Skin of body (tissue), 2 donors: Measurements from ENCODE around the gene IL16. TPM values are rescaled to one million over a fixed set of nuclear protein-coding genes. Genes with fewer than 3 reads are reported as not detected.

Source experiments
- DNase-seq: peaks from one replicate; lab custom pipeline; 2025; lab: John Stamatoyannopoulos, UW
- total RNA-seq: library from RNA; depleted of rRNA; stranded (reverse); fragments of >200 nt; gene quantifications from one replicate; pipeline ENCODE4 v1.2.3, GENCODE V29; 2014

IL16 gene
- total RNA-seq, 1 donor from 2014 or later: 8.9 TPM

DNA sequence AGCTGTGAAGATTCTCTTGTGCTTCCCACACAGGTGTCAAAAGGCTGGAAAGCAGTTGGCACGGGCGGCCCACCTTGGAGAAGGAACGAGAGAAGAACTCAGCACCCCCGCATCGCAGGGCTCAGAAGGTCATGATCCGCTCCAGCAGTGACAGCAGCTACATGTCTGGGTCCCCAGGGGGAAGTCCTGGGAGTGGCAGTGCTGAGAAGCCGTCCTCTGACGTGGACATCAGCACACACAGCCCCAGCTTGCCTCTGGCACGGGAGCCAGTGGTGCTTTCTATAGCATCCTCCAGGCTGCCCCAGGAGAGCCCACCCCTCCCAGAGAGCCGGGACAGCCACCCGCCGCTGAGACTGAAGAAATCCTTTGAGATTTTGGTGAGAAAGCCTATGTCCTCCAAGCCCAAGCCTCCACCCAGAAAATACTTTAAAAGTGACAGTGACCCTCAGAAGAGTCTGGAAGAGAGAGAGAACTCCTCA is 95.9 kb downstream of the IL16 start:
- no peak for DNase-seq

GRCh38 chr15:81293728-81294515 is 97.2 kb downstream of the IL16 start:
- no peak for DNase-seq

DNA sequence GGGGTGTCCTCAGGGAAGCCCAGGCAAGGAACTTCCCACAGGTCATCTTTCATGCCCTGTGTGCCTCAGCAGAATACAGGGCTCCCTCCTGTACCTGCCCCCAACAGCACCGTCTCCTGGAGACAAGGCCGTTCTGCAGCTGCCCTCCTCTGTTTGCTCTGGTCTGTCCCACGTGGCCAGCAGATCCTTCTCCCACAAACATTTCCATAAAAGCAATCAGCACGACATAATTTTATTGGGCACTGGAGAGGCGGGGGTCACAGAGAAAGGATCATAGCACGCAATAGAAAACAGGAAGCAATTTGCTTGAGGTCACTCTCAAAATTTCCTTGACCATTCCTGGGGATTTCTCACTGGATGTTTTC is 97.8 kb downstream of the IL16 start:
- no peak for DNase-seq

- DNase-seq: no peak
Measured at GRCh38 chr15:81295486-81296121, 98.9 kb downstream of the IL16 start.

DNA sequence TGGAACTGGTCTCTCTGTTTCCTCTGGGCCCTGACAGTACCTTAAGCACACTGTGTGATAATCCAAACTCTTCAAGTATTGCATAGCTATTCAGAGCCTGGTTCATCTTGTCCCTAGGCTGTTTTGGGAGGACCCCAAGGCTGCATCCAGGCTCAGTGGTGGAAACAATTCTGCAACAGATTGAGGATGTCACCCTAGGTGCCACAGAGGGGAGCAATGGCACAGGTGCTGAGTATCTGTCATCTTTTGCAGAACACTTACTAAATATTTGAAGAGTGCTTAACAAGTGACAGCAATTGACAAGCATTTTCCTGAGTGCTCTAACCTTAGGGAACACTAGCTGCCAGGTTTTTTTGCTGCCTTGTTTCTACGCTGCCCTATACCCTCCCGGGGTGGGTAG is 99.5 kb downstream of the IL16 start:
- no peak for DNase-seq

- no peak for DNase-seq
Measured at GRCh38 chr15:81296673-81297072, 100.0 kb downstream of the IL16 start.

GRCh38 chr15:81297147-81297572 is 100.5 kb downstream of the IL16 start:
- DNase-seq: no peak

GRCh38 chr15:81297603-81298575 is 101.2 kb downstream of the IL16 start:
- DNase-seq: no peak

DNA sequence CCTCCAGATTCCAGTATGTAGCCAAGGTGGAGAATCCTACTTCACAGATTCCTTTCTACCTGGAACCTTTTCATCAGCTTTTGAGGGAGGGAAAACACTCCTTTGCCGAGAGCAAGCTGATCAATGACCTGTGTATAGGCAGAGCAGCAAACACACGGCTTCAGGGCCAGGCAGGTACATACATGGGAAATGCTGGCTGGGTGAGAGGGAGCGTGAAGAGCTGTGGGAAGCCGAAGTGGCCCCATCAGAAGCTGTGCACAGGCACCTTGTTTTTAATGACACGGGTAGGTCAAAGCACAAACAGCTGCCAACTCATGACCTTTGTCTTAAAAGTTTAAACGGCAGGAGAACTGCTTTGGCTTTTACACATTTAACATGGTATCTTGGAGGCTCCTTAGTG is 101.9 kb downstream of the IL16 start:
- no peak for DNase-seq

- DNase-seq: no peak
Measured at GRCh38 chr15:81299156-81299555, 102.5 kb downstream of the IL16 start.

- no peak for DNase-seq
Measured at GRCh38 chr15:81299630-81300273, 103.1 kb downstream of the IL16 start.

DNA sequence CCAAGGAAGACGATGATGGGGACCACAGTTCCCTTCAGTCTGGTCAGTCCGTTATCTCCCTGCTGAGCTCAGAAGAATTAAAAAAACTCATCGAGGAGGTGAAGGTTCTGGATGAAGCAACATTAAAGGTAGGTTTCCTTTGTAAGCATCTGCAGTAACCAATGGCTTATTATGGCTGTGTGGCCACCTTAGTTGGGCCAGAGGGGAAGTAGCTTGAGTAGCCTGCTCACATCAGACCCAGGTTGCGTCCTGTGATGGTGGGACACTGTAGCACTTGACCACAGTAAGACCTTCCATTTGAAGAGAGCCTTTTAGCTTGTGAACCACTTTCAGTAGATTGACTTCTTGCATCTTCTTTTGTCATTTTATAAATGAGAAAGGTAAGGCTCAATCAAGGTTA is 104.7 kb downstream of the IL16 start:
- DNase-seq: no peak

DNA sequence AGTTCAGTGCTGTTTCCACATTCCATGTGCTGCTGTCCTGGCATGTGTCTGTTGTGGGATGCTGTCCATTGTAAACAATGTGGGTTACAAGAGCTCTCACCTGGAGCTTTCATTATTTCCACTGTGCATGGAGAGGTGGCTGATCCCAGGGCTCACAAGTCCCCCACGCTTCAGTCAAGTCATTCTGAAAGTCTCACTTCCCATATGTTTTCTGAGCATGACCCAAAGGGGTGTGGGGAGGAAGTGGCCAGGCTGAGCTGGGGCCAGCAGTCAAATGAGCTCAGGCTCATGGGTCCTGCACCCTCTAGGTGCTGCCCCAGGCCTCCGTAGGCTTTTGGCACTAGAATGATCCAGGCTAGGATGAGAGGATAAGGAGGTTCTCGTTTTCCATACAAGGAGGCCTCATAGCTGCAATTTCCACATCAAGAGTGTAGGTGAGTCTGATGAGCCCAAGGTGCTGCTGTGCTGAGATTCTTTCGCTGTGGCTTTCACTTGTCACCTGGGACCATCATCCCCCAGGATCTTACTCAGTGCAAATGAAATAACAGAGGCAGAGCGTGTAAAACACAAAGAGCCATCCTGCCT is 105.2 kb downstream of the IL16 start:
- no peak for DNase-seq

- DNase-seq: no peak
Measured at GRCh38 chr15:81302701-81303109, 106.0 kb downstream of the IL16 start.

- no peak for DNase-seq
Measured at GRCh38 chr15:81303244-81304225, 106.9 kb downstream of the IL16 start.

DNA sequence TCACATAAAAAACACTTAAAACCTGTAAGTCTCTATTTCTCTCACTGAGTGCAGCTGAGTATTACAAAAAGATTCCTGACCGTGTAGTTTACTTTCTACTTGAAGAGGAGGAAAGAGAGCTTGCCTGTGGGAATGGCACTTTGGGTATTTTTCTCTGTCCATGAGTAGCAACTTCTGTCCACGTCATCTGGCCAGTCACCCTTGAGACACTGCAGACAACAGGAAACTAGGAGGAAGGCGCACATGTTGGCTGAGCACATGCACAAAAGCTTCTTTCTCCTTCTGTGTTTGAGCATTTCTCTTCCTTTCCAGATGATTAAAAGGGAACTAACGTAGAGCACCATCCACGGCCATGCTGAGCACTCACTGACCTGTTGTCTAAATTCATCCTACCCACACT is 107.5 kb downstream of the IL16 start:
- peak; percentile 29 for DNase-seq

GRCh38 chr15:81308260-81308659 is 111.6 kb downstream of the IL16 start:
- no peak for DNase-seq

GRCh38 chr15:81309647-81310450 is 113.2 kb downstream of the IL16 start:
- DNase-seq: no peak

DNA sequence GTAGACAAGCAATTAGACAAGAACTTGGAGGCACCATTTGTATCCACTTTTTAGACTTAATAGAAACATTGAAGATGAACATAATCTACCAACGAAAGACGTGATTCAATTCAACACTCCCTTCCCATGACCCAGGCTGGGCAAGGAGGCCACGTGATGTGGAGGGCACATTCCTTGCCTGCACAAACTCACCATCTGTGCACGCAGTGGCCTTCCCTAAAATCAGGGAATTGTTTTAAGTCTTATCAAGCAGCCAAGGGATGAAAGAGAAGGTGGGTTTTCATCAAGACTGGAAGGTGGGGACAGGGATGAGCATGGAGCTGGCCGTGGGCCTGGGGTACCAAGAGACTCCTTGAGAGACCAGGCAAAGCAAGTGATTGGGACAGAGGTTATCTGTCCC is 113.8 kb downstream of the IL16 start:
- DNase-seq: no peak
